Hepatocyte (in vitro differentiated cells): ENCODE measurements around the gene SLC44A1. TPM values are rescaled to one million over a fixed set of nuclear protein-coding genes. Genes with fewer than 3 reads are reported as not detected.
A peak's percentile ranks its signal among the peaks of the same experiment; 100 is the strongest.
"Not testable (repeated sequence)": the region's sequence is repeated elsewhere in the genome, so short reads cannot be mapped to it uniquely, and the experiment has no call there.

Source experiments
- DNase-seq: peaks from one replicate; pipeline ENCODE4 v3.0.0-alpha.2; 2016; ENCODE audit warnings: low spot score
- H2AFZ ChIP-seq: fragments of 200-600 bp; sonication (generic); 2 replicates; pipeline ENCODE4 v1.6.0; 2016; ENCODE audit warnings: antibody characterized with exemption, mild to moderate bottlenecking
- H3K27ac ChIP-seq: fragments of 200-600 bp; sonication (generic); 2 replicates; pipeline ENCODE4 v1.5.1; 2016; ENCODE audit warnings: mild to moderate bottlenecking
- H3K27me3 ChIP-seq: fragments of 200-600 bp; sonication (generic); 2 replicates; pipeline ENCODE4 v1.6.1; 2016
- H3K36me3 ChIP-seq: fragments of 200-600 bp; sonication (generic); replicated peaks from 2 replicates; pipeline ENCODE4 v1.5.1; 2016; ENCODE audit warnings: low read depth; ENCODE audit not compliant: insufficient read depth
- H3K4me1 ChIP-seq: fragments of 200-600 bp; sonication (generic); 2 replicates; pipeline ENCODE4 v1.5.1; 2016; ENCODE audit warnings: mild to moderate bottlenecking, moderate library complexity; ENCODE audit not compliant: insufficient read depth
- H3K4me2 ChIP-seq: fragments of 200-600 bp; sonication (generic); 2 replicates; pipeline ENCODE4 v1.6.0; 2016
- H3K4me3 ChIP-seq: fragments of 200-600 bp; sonication (generic); 2 replicates; pipeline ENCODE4 v1.5.1; 2016; ENCODE audit warnings: mild to moderate bottlenecking
- H3K79me2 ChIP-seq: fragments of 200-600 bp; sonication (generic); 2 replicates; pipeline ENCODE4 v1.6.0; 2017; ENCODE audit warnings: mild to moderate bottlenecking
- H3K9me2 ChIP-seq: fragments of 200-600 bp; sonication (generic); replicated peaks from 2 replicates; pipeline ENCODE4 v1.6.0; 2017; ENCODE audit warnings: mild to moderate bottlenecking; ENCODE audit not compliant: insufficient read depth
- H3K9me3 ChIP-seq: fragments of 200-600 bp; sonication (generic); 2 replicates; pipeline ENCODE4 v1.5.1; 2016; ENCODE audit warnings: low read depth, mild to moderate bottlenecking
- H4K20me1 ChIP-seq: fragments of 200-600 bp; sonication (generic); 2 replicates; pipeline ENCODE4 v1.6.0; 2016; ENCODE audit warnings: mild to moderate bottlenecking; ENCODE audit not compliant: insufficient read depth, poor library complexity, severe bottlenecking
- CTCF ChIP-seq: fragments of 200-600 bp; sonication (generic); IDR thresholded peaks from 2 replicates; pipeline ENCODE4 v1.5.1; 2016; ENCODE audit warnings: antibody characterized with exemption, mild to moderate bottlenecking; ENCODE audit not compliant: poor library complexity
- EZH2 ChIP-seq: fragments of 200-600 bp; sonication (generic); IDR thresholded peaks from 2 replicates; pipeline ENCODE4 v1.6.1; 2016; ENCODE audit warnings: antibody characterized with exemption, mild to moderate bottlenecking, borderline replicate concordance
- EZH2phosphoT487 ChIP-seq: fragments of 200-600 bp; sonication (generic); IDR thresholded peaks from one replicate; pipeline ENCODE4 v1.6.1; 2018; ENCODE audit warnings: antibody characterized with exemption, mild to moderate bottlenecking, low read depth, moderate library complexity; ENCODE audit not compliant: unreplicated experiment, severe bottlenecking
- WGBS: methylation state at CpG from one replicate; pipeline ENCODE4 v1.1.6; 2016; ENCODE audit warnings: low lambda C conversion rate; ENCODE audit errors: missing lambda C conversion rate; 5-methylcytosine and 5-hydroxymethylcytosine counted together
- polyA plus RNA-seq: library from polyadenylated mRNA; unstranded; fragments of >200 nt; fragmentation: Nextera tagmentation; extraction: Ambion mirVana; gene quantifications from 2 replicates; pipeline ENCODE4 v1.2.1, GENCODE V29; 2016
- total RNA-seq: library from RNA; depleted of rRNA; stranded (reverse); fragments of >200 nt; gene quantifications from 2 replicates; pipeline ENCODE4 v1.2.3, GENCODE V29; 2014

Gene SLC44A1
- total and polyA plus RNA-seq, 2 experiments from 2014 or later: 31.3 to 64.9 TPM

- no peak for DNase-seq
- H3K9me2 ChIP-seq: no peaks in the 10 kb centered on the region
- peaks cover 100% of the 10 kb centered on the region for H3K79me2 ChIP-seq
- no peak overlapping the region for H3K4me3 ChIP-seq
- H3K27me3 ChIP-seq: no peaks in the 10 kb centered on the region
- no peaks in the 10 kb centered on the region for H3K9me3 ChIP-seq
- H3K27ac ChIP-seq: peak overlapping the region; percentile 67
- peaks cover 29% of the 10 kb centered on the region for H3K4me1 ChIP-seq
- TF ChIP-seq CTCF (no peak), EZH2phosphoT487 (no peak), EZH2 (no peak)
- no peak overlapping the region for H2AFZ ChIP-seq
- no peaks in the 10 kb centered on the region for H3K36me3 ChIP-seq
- WGBS: 64% methylated on average over 5 of the region's 5 CpGs
- no peaks in the 10 kb centered on the region for H4K20me1 ChIP-seq
- peak overlapping the region; percentile 53 for H3K4me2 ChIP-seq
These were observed 7.9 kb downstream of the SLC44A1 start for GRCh38 chr9:105252405-105252756.

- Histone ChIP-seq H3K36me3 (no peaks in the 10 kb centered on the region), H3K79me2 (peaks cover 100% of the 10 kb centered on the region), H2AFZ (no peak overlapping the region), H3K4me3 (no peak overlapping the region), H3K27ac (no peak overlapping the region), H3K4me2 (no peak overlapping the region), H3K4me1 (peaks cover 23% of the 10 kb centered on the region), H4K20me1 (no peaks in the 10 kb centered on the region), H3K9me3 (no peaks in the 10 kb centered on the region), H3K27me3 (no peaks in the 10 kb centered on the region), H3K9me2 (no peaks in the 10 kb centered on the region)
- 94% methylated on average over 4 of the region's 4 CpGs for WGBS
- no peak for TF ChIP-seq EZH2
- TF ChIP-seq EZH2phosphoT487: no peak
- no peak for TF ChIP-seq CTCF
- no peak for DNase-seq
These were observed 9.8 kb downstream of the SLC44A1 start for GRCh38 chr9:105254226-105254625.

GRCh38 chr9:105255421-105255820, 11.0 kb downstream of the SLC44A1 start:
- H3K9me2 ChIP-seq: no peaks in the 10 kb centered on the region
- TF ChIP-seq EZH2phosphoT487 (no peak), EZH2 (no peak), CTCF (no peak)
- H3K79me2 ChIP-seq: peaks cover 96% of the 10 kb centered on the region
- H3K36me3 ChIP-seq: no peaks in the 10 kb centered on the region
- no peak overlapping the region for H3K4me3 ChIP-seq
- DNase-seq: no peak
- H3K27ac ChIP-seq: no peak overlapping the region
- H3K9me3 ChIP-seq: no peaks in the 10 kb centered on the region
- peaks cover 35% of the 10 kb centered on the region for H3K4me1 ChIP-seq
- no peak overlapping the region for H2AFZ ChIP-seq
- no peaks in the 10 kb centered on the region for H4K20me1 ChIP-seq
- no peaks in the 10 kb centered on the region for H3K27me3 ChIP-seq
- no peak overlapping the region for H3K4me2 ChIP-seq

- H3K27me3 ChIP-seq, H2AFZ ChIP-seq, H3K9me2 ChIP-seq, H3K9me3 ChIP-seq, H3K36me3 ChIP-seq, H3K4me3 ChIP-seq, H4K20me1 ChIP-seq, H3K4me2 ChIP-seq, H3K27ac ChIP-seq, DNase-seq: not testable (repeated sequence)
- peaks cover 91% of the 10 kb centered on the region for H3K79me2 ChIP-seq
- peaks cover 32% of the 10 kb centered on the region for H3K4me1 ChIP-seq
- WGBS: 97% methylated on average over 4 of the region's 4 CpGs
These were observed 12.1 kb downstream of the SLC44A1 start for GRCh38 chr9:105256569-105256968.
